Activated CD8-positive, alpha-beta T cell treated with anti-CD3 and anti-CD28 coated beads for 36 hours (primary cell): ENCODE measurements around the gene LYZL4. TPM values are rescaled to one million over a fixed set of nuclear protein-coding genes. Genes with fewer than 3 reads are reported as not detected.

Source experiments
- ATAC-seq: fragments of 200-7000 bp; cut with Tn5 transposase; one replicate; pipeline ENCODE4 v1.10.0; 2021; ENCODE audit warnings: mild to moderate bottlenecking, moderate library complexity
- CTCF ChIA-PET: fragments of 350-600 bp; sonication (Branson Sonifier 250); formaldehyde crosslinking; loops from one replicate; lab custom pipeline; 2021; ENCODE audit warnings: antibody characterized with exemption; lab: Charles Lee
- POLR2A ChIA-PET: fragments of 350-600 bp; sonication (Branson Sonifier 250); formaldehyde crosslinking; loops from one replicate; lab custom pipeline; 2021; ENCODE audit warnings: antibody characterized with exemption; lab: Charles Lee
- DNase-seq: peaks from one replicate; pipeline ENCODE4 v3.0.0-alpha.2; 2020
- H3K27ac Mint-ChIP-seq: one replicate; pipeline ENCODE4 v1.8.0; 2021; ENCODE audit warnings: mild to moderate bottlenecking, mixed read lengths
- H3K27me3 Mint-ChIP-seq: one replicate; pipeline ENCODE4 v1.8.0; 2021; ENCODE audit warnings: mixed read lengths
- H3K36me3 Mint-ChIP-seq: one replicate; pipeline ENCODE4 v1.8.0; 2021; ENCODE audit warnings: low read depth, mixed read lengths
- H3K4me1 Mint-ChIP-seq: one replicate; pipeline ENCODE4 v1.8.0; 2021; ENCODE audit warnings: low read depth, mixed read lengths
- H3K4me3 Mint-ChIP-seq: one replicate; pipeline ENCODE4 v1.8.0; 2021; ENCODE audit warnings: mild to moderate bottlenecking, moderate library complexity, mixed read lengths
- H3K9me3 Mint-ChIP-seq: one replicate; pipeline ENCODE4 v1.8.0; 2021; ENCODE audit warnings: mixed read lengths
- intact Hi-C: fragments of 100-400 bp; cut with micrococcal nuclease; formaldehyde crosslinking; loops from one replicate; pipeline ENCODE4 v1.10.0; 2022
- total RNA-seq, 2 experiments: library from RNA; stranded (reverse); gene quantifications; one replicate each; pipeline ENCODE4 v1.2.3, GENCODE V29; 2021
- TF ChIP-seq, protein P1 (sequence below): fragments of 200-600 bp; IDR thresholded peaks from one replicate; pipeline ENCODE4 v1.8.0; 2022; ENCODE audit warnings: antibody characterized with exemption, mild to moderate bottlenecking

LYZL4 gene
- total RNA-seq, 2 experiments from 2014 or later, result not detected

DNA sequence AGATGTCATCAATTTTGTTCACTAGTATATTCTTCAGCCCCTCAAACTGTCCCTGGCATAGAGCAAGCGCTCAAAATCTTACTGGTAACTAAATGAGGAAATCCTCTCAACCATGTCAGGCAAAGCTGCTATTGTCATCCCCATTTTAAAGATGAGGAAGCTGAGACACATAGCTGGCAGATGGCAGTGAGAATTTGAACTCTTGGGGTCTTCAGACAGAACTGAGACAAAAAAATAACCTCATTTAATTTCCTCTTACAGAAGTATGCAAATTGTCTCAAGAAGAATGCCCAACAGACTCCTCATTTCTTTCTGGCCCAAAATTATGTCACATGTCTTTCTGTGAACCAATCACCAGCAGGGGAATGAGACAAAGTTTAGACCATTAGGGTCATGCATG lies 40.2 kb upstream of the LYZL4 start:
- Mint-ChIP-seq H3K4me3 (no peak overlapping the region), H3K9me3 (peaks cover 4% of the 10 kb centered on the region), H3K36me3 (no peaks in the 10 kb centered on the region), H3K27me3 (peaks cover 6% of the 10 kb centered on the region), H3K27ac (no peak overlapping the region), H3K4me1 (no peaks in the 10 kb centered on the region)
- DNase-seq (no peak), ATAC-seq (no peak)
- CTCF ChIA-PET, result no interaction called here
- intact Hi-C loops, result no loop called here
- TF ChIP-seq, protein P1, sequence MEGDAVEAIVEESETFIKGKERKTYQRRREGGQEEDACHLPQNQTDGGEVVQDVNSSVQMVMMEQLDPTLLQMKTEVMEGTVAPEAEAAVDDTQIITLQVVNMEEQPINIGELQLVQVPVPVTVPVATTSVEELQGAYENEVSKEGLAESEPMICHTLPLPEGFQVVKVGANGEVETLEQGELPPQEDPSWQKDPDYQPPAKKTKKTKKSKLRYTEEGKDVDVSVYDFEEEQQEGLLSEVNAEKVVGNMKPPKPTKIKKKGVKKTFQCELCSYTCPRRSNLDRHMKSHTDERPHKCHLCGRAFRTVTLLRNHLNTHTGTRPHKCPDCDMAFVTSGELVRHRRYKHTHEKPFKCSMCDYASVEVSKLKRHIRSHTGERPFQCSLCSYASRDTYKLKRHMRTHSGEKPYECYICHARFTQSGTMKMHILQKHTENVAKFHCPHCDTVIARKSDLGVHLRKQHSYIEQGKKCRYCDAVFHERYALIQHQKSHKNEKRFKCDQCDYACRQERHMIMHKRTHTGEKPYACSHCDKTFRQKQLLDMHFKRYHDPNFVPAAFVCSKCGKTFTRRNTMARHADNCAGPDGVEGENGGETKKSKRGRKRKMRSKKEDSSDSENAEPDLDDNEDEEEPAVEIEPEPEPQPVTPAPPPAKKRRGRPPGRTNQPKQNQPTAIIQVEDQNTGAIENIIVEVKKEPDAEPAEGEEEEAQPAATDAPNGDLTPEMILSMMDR, result no peak
- POLR2A ChIA-PET, result interaction anchor here (0.7 kb wide), 1 partner anchor 188 kb away, joined by 3 read pairs; no protein-coding TSS in a partner anchor

DNA sequence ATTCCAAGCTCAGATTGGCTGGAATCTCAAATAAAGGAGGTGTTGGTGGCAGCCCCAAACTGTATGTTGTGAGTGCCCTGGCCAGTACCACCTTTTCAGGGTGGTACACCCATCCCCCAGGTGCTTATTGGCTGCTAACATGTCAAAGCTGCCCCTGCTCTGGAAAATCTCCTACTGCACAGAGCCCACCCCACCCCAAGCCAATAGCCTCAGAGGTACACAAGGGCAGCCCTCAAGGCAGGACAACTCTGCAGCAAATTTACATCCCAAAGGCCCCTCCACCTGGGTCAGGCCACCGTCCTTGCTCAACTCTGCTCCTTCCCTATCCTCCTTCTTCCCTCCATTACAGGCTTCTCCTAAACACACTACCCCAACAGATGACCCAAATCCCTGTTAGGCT lies 37.1 kb upstream of the LYZL4 start:
- H3K27ac Mint-ChIP-seq, result no peak overlapping the region
- intact Hi-C loops, result no loop called here
- ChIA-PET POLR2A (no interaction called here), CTCF (no interaction called here)
- H3K36me3 Mint-ChIP-seq, result no peaks in the 10 kb centered on the region
- ATAC-seq, result no peak
- H3K4me1 Mint-ChIP-seq, result no peaks in the 10 kb centered on the region
- H3K4me3 Mint-ChIP-seq, result no peak overlapping the region
- DNase-seq, result no peak
- no peaks in the 10 kb centered on the region for H3K9me3 Mint-ChIP-seq
- TF ChIP-seq, protein P1, result no peak
- peaks cover 6% of the 10 kb centered on the region for H3K27me3 Mint-ChIP-seq

DNA sequence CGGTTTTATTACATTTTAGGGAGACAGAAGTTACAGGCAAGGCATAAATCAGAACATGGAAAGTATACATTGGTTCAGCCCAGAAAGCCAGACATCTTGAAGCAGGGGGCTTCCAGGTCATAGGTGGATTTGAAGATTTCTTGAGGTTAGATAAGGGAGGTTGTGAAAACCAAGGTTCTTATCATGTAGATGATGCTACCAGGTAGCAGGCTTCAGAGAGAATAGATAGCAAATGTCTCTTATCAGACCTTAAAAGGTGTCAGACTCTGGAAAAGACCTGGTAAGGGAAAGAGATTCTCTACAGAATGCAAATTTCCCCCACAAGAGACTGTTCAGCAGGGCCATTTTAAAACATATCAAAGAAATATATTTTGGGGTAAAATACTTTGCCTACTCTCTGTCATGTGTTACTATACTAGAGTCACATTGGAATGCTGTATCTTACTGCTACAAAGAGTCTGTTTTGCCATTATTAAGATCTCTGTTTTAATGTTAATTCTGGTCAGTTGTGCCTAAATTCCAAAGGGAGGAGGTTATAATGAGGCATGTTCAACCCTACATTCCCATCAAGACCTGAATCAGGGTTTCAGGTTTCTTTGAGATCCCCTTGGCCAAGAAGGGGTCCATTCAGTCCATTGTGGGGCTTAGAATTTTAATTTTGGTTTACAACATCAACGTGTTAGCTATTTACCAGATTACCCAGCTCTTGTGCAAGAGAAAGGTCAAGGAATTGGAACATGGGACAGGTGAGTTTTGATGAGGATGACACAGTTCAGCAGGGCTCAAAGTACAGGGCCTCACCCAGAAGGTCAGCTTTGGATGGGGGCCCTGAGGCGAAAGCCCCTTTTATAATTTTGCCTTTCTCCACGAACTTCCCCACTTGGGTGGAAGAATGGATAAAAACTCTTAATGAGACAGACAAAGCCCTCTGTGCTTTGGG lies 36.0 kb upstream of the LYZL4 start:
- ChIA-PET CTCF (no interaction called here), POLR2A (no interaction called here)
- TF ChIP-seq, protein P1, result no peak
- no peak overlapping the region for H3K4me3 Mint-ChIP-seq
- no peaks in the 10 kb centered on the region for H3K9me3 Mint-ChIP-seq
- no peaks in the 10 kb centered on the region for H3K4me1 Mint-ChIP-seq
- H3K36me3 Mint-ChIP-seq, result no peaks in the 10 kb centered on the region
- no peak for DNase-seq
- peaks cover 6% of the 10 kb centered on the region for H3K27me3 Mint-ChIP-seq
- no peak overlapping the region for H3K27ac Mint-ChIP-seq
- no peak for ATAC-seq
- intact Hi-C loops, result no loop called here

DNA sequence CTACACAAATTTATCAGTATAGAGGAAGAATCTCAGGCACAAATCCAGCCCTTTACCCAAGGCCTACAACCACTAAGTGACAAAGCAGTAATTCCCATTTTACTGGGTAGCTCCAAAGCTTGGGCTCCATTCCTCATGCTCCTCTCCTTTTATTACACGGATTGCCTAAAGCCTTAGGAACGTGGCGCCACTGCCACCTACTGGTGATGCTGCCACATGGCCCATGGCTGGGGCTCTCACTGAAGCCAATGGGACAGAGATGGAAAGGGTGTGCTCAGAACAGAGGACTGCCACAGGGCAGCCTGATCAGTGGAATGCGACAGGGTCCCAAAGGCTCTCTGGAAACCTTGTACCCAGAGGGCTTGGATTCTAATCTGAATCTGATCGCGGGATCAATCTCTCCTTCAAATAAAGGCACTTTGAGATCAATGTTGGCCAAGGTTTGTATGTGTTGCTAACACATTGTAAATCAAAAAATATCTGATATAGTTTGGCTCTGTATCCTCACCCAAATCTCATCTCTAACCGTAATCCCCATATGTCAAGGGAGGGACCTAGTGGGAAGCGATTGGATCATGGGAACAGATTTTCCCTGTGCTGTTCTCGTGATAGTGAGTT lies 33.5 kb upstream of the LYZL4 start:
- peaks cover 6% of the 10 kb centered on the region for H3K27me3 Mint-ChIP-seq
- no peaks in the 10 kb centered on the region for H3K36me3 Mint-ChIP-seq
- TF ChIP-seq, protein P1, result peak; percentile 91
- H3K27ac Mint-ChIP-seq, result no peak overlapping the region
- intact Hi-C loops, result loop anchor here (1.0 to 5.0 kb wide), 2 partner anchors 197 to 212 kb away; no protein-coding TSS in a partner anchor
- ChIA-PET CTCF (interaction anchor here (0.6 to 7.0 kb wide), 49 partner anchors 9 to 342 kb away, joined by 3 to 139 read pairs (median 4); partner anchors contain the start of gene VIPR1), POLR2A (no interaction called here)
- H3K9me3 Mint-ChIP-seq, result no peaks in the 10 kb centered on the region
- peak; percentile 91 for ATAC-seq
- DNase-seq, result peak; percentile 83
- H3K4me1 Mint-ChIP-seq, result no peaks in the 10 kb centered on the region
- H3K4me3 Mint-ChIP-seq, result no peak overlapping the region
